IMR-90 (cell line): ENCODE measurements around the gene HRC.
"Not testable (repeated sequence)": the region's sequence is repeated elsewhere in the genome, so short reads cannot be mapped to it uniquely, and the experiment has no call there.

Experiments
- CEBPB ChIP-seq: IDR thresholded peaks from 2 replicates; pipeline ENCODE4 v1.6.1; 2012; ENCODE audit warnings: low read depth, low read length, improper control_type of control experiment
- CHD1 ChIP-seq: IDR thresholded peaks from 2 replicates; pipeline ENCODE4 v1.6.1; 2012; ENCODE audit warnings: low read depth, low read length, improper control_type of control experiment
- CTCF ChIP-seq: conservative IDR thresholded peaks from 2 replicates; pipeline ENCODE4 v1.5.1; 2012; ENCODE audit warnings: mild to moderate bottlenecking, low read depth, low read length, improper control_type of control experiment
- ELK1 ChIP-seq: fragments of 150-350 bp; IDR thresholded peaks from 2 replicates; pipeline ENCODE4 v1.6.1; 2016; ENCODE audit warnings: low read depth, mild to moderate bottlenecking, low read length, moderate library complexity, borderline replicate concordance
- FOS ChIP-seq: fragments of 150-350 bp; IDR thresholded peaks from 2 replicates; pipeline ENCODE4 v1.6.1; 2016; ENCODE audit warnings: low read depth, low read length
- MAFK ChIP-seq: IDR thresholded peaks from 2 replicates; pipeline ENCODE4 v1.6.1; 2012; ENCODE audit warnings: low read depth, low read length, improper control_type of control experiment
- MXI1 ChIP-seq: IDR thresholded peaks from 2 replicates; pipeline ENCODE4 v1.6.1; 2012; ENCODE audit warnings: low read depth, mild to moderate bottlenecking, low read length, moderate library complexity, borderline replicate concordance
- NFE2L2 ChIP-seq: fragments of 150-350 bp; IDR thresholded peaks from 2 replicates; pipeline ENCODE4 v1.6.1; 2016; ENCODE audit warnings: low read depth, mild to moderate bottlenecking, low read length
- POLR2A ChIP-seq: IDR thresholded peaks from 2 replicates; pipeline ENCODE4 v1.6.1; 2012; ENCODE audit warnings: mild to moderate bottlenecking, low read depth, low read length
- RAD21 ChIP-seq: IDR thresholded peaks from 2 replicates; pipeline ENCODE4 v1.6.1; 2012; ENCODE audit warnings: low read length, improper control_type of control experiment
- RCOR1 ChIP-seq: IDR thresholded peaks from 2 replicates; pipeline ENCODE4 v1.6.1; 2012; ENCODE audit warnings: mild to moderate bottlenecking, low read length, improper control_type of control experiment; ENCODE audit not compliant: insufficient replicate concordance
- RFX5 ChIP-seq: IDR thresholded peaks from 2 replicates; pipeline ENCODE4 v1.8.0; 2012; ENCODE audit warnings: low read depth, mild to moderate bottlenecking, low read length, moderate library complexity
- USF2 ChIP-seq: fragments of 150-350 bp; IDR thresholded peaks from 2 replicates; pipeline ENCODE4 v1.6.1; 2017; ENCODE audit warnings: mild to moderate bottlenecking, antibody characterized with exemption, low read length, low read depth

DNA sequence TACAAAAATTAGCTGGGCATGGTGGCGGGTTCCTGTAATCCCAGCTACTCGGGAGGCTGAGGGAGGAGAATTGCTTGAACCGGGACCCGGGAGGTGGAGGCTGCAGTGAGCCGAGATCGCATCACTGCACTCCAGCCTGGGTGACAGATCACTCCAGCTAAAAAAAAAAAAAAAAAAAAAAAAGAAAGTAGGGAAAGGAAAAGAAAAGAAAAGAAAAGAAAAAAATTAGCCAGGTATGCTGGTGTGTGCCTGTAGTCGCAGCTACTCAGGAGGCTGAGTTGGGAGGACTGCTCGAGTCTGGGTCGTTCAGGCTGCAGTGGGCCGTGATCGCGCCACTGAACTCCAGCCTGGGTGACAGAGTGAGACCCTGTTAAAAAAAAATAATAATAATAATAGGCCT is 28.0 kb downstream of the HRC start:
- not testable (repeated sequence) for TF ChIP-seq CTCF, POLR2A, RFX5, FOS, MAFK, ELK1, NFE2L2, RAD21, MXI1, CEBPB, USF2, CHD1, RCOR1
